Measurements from ENCODE around the gene ATE1. TPM values are rescaled to one million over a fixed set of nuclear protein-coding genes. Genes with fewer than 3 reads are reported as not detected.

Gene ATE1
- total and polyA plus RNA-seq, 2 experiments from 2014 or later = 17.4 to 24.5 TPM

DNA sequence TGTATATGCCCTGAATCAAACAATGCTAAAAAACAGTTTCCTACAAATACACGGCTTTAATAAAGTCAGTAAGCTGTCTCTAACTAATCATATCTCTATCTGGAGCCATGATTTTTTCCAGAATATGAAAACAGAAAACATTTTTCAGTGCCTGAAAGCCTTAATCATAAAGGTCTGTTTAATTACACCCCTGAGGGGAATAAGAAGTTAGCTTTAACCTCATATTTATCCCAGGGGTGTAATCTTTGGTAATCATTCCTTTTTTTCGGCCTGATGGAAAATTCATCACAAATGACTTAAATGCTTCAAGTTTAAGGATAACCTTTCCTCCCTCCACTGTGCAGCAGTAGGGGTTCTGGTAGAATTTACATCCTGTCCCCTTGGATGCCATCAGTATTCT, 124.2 kb downstream of the ATE1 start (continued):
- TF ChIP-seq, protein P1, sequence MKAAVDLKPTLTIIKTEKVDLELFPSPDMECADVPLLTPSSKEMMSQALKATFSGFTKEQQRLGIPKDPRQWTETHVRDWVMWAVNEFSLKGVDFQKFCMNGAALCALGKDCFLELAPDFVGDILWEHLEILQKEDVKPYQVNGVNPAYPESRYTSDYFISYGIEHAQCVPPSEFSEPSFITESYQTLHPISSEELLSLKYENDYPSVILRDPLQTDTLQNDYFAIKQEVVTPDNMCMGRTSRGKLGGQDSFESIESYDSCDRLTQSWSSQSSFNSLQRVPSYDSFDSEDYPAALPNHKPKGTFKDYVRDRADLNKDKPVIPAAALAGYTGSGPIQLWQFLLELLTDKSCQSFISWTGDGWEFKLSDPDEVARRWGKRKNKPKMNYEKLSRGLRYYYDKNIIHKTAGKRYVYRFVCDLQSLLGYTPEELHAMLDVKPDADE (IDR thresholded peaks at IDR 0.05) = no peak
- no peak for TF ChIP-seq ZNF114 (CRISPR knock-in tag; IDR thresholded peaks at IDR 0.05)
- no peak for TF ChIP-seq ZNF331 (CRISPR knock-in tag; IDR thresholded peaks at IDR 0.05; ENCODE audit: low read depth)
- TF ChIP-seq, protein P2, sequence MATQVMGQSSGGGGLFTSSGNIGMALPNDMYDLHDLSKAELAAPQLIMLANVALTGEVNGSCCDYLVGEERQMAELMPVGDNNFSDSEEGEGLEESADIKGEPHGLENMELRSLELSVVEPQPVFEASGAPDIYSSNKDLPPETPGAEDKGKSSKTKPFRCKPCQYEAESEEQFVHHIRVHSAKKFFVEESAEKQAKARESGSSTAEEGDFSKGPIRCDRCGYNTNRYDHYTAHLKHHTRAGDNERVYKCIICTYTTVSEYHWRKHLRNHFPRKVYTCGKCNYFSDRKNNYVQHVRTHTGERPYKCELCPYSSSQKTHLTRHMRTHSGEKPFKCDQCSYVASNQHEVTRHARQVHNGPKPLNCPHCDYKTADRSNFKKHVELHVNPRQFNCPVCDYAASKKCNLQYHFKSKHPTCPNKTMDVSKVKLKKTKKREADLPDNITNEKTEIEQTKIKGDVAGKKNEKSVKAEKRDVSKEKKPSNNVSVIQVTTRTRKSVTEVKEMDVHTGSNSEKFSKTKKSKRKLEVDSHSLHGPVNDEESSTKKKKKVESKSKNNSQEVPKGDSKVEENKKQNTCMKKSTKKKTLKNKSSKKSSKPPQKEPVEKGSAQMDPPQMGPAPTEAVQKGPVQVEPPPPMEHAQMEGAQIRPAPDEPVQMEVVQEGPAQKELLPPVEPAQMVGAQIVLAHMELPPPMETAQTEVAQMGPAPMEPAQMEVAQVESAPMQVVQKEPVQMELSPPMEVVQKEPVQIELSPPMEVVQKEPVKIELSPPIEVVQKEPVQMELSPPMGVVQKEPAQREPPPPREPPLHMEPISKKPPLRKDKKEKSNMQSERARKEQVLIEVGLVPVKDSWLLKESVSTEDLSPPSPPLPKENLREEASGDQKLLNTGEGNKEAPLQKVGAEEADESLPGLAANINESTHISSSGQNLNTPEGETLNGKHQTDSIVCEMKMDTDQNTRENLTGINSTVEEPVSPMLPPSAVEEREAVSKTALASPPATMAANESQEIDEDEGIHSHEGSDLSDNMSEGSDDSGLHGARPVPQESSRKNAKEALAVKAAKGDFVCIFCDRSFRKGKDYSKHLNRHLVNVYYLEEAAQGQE (IDR thresholded peaks at IDR 0.05; ENCODE audit: unreplicated experiment) = no peak
- TF ChIP-seq JUNB (IDR thresholded peaks at IDR 0.05; ENCODE audit: unreplicated experiment) = no peak
- no peak for TF ChIP-seq STAT1 (IDR thresholded peaks at IDR 0.05; ENCODE audit: unreplicated experiment)
- TF ChIP-seq POLR2AphosphoS5 (IDR thresholded peaks at IDR 0.05; ENCODE audit: low read depth) = no peak

DNA sequence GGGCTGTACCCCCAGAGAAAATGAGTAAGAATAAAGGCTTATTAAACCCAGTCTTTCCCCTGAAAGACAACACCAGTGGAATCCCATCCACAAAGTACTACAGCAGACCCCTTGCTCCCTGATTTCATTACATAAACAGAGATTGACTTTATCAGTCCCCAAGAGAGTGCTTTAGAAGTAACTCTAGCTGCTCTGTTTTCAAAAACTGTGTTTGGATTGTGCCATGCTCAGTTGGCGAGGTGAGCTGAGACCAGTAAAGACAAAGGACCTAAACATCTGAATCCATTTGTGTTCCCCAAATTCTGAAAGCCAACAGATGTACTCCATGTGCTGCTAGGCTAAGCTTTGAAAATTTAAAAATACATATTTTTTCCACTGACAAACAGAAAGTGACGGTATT, 127.0 kb downstream of the ATE1 start:
- Mint-ChIP-seq H3K27ac (no peak overlapping the region), H3K4me1 (peaks cover 6% of the 10 kb centered on the region; the same call in 2 of the 3 replicates), H3K9me3 (no peaks in the 10 kb centered on the region), H3K36me3 (ENCODE audit: low read depth) (peaks cover 4% of the 10 kb centered on the region; the same call in 1 of the 3 replicates), H3K27me3 (ENCODE audit: insufficient read depth, low read depth, poor library complexity) (no peaks in the 10 kb centered on the region), H3K4me3 (no peak overlapping the region)
- Histone ChIP-seq H3K36me3 (ENCODE audit: insufficient read depth) (no peaks in the 10 kb centered on the region), H3F3A (replicated peaks; ENCODE audit: low read depth) (no peaks in the 10 kb centered on the region), H2AFZ (no peak overlapping the region), H3K4me2 (no peak overlapping the region), H3K4me1 (ENCODE audit: insufficient read depth) (no peaks in the 10 kb centered on the region), H3K27ac (ENCODE audit: low read depth) (no peak overlapping the region; the same call in 1 of the 2 replicates), H3K9me2 (ENCODE audit: insufficient read depth) (no peaks in the 10 kb centered on the region), H4K20me1 (replicated peaks; ENCODE audit: insufficient read depth) (no peaks in the 10 kb centered on the region), H3K27me3 (ENCODE audit: insufficient read depth) (no peaks in the 10 kb centered on the region), H3K79me2 (replicated peaks; ENCODE audit: insufficient read depth) (no peaks in the 10 kb centered on the region), H3K4me3 (no peak overlapping the region)
- ATAC-seq (no peak), DNase-seq (ENCODE audit: low spot score) (no peak)
- TF ChIP-seq, protein P2 (IDR thresholded peaks at IDR 0.05; ENCODE audit: unreplicated experiment) = no peak
- TF ChIP-seq EZH2 (IDR thresholded peaks at IDR 0.05; ENCODE audit: low read depth, unreplicated experiment) (no peak), ZNF114 (CRISPR knock-in tag; IDR thresholded peaks at IDR 0.05) (no peak), ZNF331 (CRISPR knock-in tag; IDR thresholded peaks at IDR 0.05; ENCODE audit: low read depth) (no peak), JUNB (IDR thresholded peaks at IDR 0.05; ENCODE audit: unreplicated experiment) (no peak), NANOG (IDR thresholded peaks at IDR 0.05; ENCODE audit: borderline replicate concordance) (no peak), CREB1 (CRISPR knock-in tag; IDR thresholded peaks at IDR 0.05; ENCODE audit: low read depth) (no peak), EZH2phosphoT487 (IDR thresholded peaks at IDR 0.05; ENCODE audit: unreplicated experiment) (no peak), STAT1 (IDR thresholded peaks at IDR 0.05; ENCODE audit: unreplicated experiment) (no peak)
- TF ChIP-seq, protein P3, sequence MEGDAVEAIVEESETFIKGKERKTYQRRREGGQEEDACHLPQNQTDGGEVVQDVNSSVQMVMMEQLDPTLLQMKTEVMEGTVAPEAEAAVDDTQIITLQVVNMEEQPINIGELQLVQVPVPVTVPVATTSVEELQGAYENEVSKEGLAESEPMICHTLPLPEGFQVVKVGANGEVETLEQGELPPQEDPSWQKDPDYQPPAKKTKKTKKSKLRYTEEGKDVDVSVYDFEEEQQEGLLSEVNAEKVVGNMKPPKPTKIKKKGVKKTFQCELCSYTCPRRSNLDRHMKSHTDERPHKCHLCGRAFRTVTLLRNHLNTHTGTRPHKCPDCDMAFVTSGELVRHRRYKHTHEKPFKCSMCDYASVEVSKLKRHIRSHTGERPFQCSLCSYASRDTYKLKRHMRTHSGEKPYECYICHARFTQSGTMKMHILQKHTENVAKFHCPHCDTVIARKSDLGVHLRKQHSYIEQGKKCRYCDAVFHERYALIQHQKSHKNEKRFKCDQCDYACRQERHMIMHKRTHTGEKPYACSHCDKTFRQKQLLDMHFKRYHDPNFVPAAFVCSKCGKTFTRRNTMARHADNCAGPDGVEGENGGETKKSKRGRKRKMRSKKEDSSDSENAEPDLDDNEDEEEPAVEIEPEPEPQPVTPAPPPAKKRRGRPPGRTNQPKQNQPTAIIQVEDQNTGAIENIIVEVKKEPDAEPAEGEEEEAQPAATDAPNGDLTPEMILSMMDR (conservative IDR thresholded peaks at IDR 0.05; ENCODE audit: low read depth in 2 of 2) = no peak

All from GM23338 (cell line).